Esophagus squamous epithelium (tissue), 5 donors: Measurements from ENCODE around the gene TUBB1. TPM values are rescaled to one million over a fixed set of nuclear protein-coding genes. Genes with fewer than 3 reads are reported as not detected.

Experiments
- DNase-seq: peaks from one replicate; lab custom pipeline; 2025; lab: John Stamatoyannopoulos, UW
- H3K27ac ChIP-seq, 4 donors: fragments of 200-600 bp; sonication (generic); one replicate each; pipeline ENCODE4 v1.5.1; 2016 to 2019; ENCODE audit warnings: mild to moderate bottlenecking in 1 of 4
- H3K27me3 ChIP-seq, 4 donors: fragments of 200-600 bp; sonication (generic); 1 replicate in 3 of 4; 2 replicates in 1 of 4; pipeline versions ENCODE4 v1.5.1 to v1.6.0; 2017 to 2021; ENCODE audit warnings: antibody characterized with exemption in 1 of 4
- H3K36me3 ChIP-seq, 3 donors: fragments of 200-600 bp; sonication (generic); one replicate each; pipeline ENCODE4 v1.5.1; 2016 to 2019
- H3K4me1 ChIP-seq, 3 donors: fragments of 200-600 bp; sonication (generic); one replicate each; pipeline ENCODE4 v1.5.1; 2017 to 2019
- H3K4me3 ChIP-seq, 4 donors: fragments of 200-600 bp; sonication (generic); 1 replicate in 3 of 4; 2 replicates in 1 of 4; pipeline ENCODE4 v1.5.1; 2016 to 2019; ENCODE audit warnings: mild to moderate bottlenecking in 2 of 4, moderate library complexity in 1 of 4
- H3K9me3 ChIP-seq, 3 donors: fragments of 200-600 bp; sonication (generic); one replicate each; pipeline ENCODE4 v1.5.1; 2016 to 2019
- POLR2A ChIP-seq, 4 donors: fragments of 450-650 bp; IDR thresholded peaks; one replicate each; pipeline ENCODE4 v1.6.1; 2017; ENCODE audit warnings: antibody characterized with exemption in 4 of 4, mild to moderate bottlenecking in 4 of 4, moderate library complexity in 3 of 4
- WGBS, 2 donors: methylation state at CpG; one replicate each; pipeline ENCODE4 v1.1.5; 2018; 5-methylcytosine and 5-hydroxymethylcytosine counted together
- intact Hi-C: fragments of 100-400 bp; cut with DNase I; formaldehyde crosslinking; loops from one replicate; pipeline ENCODE4 v1.15.0; 2022
- total RNA-seq, 4 donors: library from RNA; depleted of rRNA; stranded (reverse); fragments of >200 nt; gene quantifications; one replicate each; pipeline ENCODE4 v1.1.0, GENCODE V29; 2016
- TF ChIP-seq, protein P1 (sequence below), 6 experiments: fragments of 450-650 bp in 4 of 6; fragments of 200-600 bp in 2 of 6; sonication (generic) in 2 of 6; IDR thresholded peaks; one replicate each; pipeline ENCODE4 v1.5.1; 2016 to 2019; ENCODE audit warnings: antibody characterized with exemption in 6 of 6, mild to moderate bottlenecking in 4 of 6, moderate library complexity in 4 of 6
- donor health status: DM: yes; HTN: yes; CAD: no.

Gene TUBB1
- total RNA-seq, 4 donors from 2014 or later = 0.19 TPM; not detected in 3

DNA sequence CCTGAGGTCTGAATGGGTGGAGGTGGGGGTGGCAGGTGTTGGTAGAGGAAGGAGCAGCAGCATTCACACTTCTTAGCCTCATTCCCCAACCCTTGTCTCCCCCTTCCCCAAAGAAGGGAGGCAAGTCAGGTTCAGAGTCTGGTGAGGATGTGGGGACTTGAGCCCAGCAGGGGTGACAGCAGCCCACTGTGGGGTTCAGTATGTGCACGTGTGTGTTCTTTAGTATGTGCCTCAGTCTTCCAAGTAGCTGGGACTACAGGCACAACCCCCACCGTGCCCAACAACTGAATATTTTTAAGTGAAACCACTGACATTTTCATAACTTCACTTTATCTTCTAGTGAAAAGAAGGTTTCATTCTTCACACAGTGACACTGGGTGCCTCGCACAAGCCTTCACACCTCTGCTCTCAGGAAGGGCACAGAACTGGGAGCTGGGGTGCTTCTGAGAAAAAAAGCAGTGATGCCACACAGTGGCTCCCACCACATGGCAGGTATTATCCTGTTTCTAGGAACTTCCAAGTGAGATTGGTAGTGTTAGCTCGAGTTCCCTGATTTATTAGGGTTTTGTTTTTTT lies 56.8 kb downstream of the TUBB1 start:
- H3K9me3 ChIP-seq = no peaks in the 10 kb centered on the region
- H3K27me3 ChIP-seq = peaks cover 0 to 46% (median 0%) of the 10 kb centered on the region in 4 donors
- TF ChIP-seq, protein P1, sequence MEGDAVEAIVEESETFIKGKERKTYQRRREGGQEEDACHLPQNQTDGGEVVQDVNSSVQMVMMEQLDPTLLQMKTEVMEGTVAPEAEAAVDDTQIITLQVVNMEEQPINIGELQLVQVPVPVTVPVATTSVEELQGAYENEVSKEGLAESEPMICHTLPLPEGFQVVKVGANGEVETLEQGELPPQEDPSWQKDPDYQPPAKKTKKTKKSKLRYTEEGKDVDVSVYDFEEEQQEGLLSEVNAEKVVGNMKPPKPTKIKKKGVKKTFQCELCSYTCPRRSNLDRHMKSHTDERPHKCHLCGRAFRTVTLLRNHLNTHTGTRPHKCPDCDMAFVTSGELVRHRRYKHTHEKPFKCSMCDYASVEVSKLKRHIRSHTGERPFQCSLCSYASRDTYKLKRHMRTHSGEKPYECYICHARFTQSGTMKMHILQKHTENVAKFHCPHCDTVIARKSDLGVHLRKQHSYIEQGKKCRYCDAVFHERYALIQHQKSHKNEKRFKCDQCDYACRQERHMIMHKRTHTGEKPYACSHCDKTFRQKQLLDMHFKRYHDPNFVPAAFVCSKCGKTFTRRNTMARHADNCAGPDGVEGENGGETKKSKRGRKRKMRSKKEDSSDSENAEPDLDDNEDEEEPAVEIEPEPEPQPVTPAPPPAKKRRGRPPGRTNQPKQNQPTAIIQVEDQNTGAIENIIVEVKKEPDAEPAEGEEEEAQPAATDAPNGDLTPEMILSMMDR (IDR thresholded peaks at IDR 0.05) = no peak
- TF ChIP-seq POLR2A (IDR thresholded peaks at IDR 0.05) = no peak
- no peak overlapping the region for H3K27ac ChIP-seq
- H3K36me3 ChIP-seq = no peaks in the 10 kb centered on the region
- H3K4me1 ChIP-seq = peaks cover 0 to 23% (median 0%) of the 10 kb centered on the region in 3 donors
- WGBS, 2 donors = 70 to 77% methylated on average over 4 of the region's 4 CpGs
- no peak overlapping the region for H3K4me3 ChIP-seq
- intact Hi-C loops = no loop called here
- no peak for DNase-seq

Other genes starting within 250 kb of the TUBB1 start
- gene GNAS-AS1, start 168.5 kb upstream of the TUBB1 start, total RNA-seq = under 1 TPM in 3 of 4 donors, not detected in 1; 0.19 to 0.48 (median 0.34) TPM
- 100 to 1,000 TPM; 334 to 513 (median 458) TPM for gene GNAS, start 166.7 kb upstream of the TUBB1 start, total RNA-seq
- 10 to 100 TPM; 40.5 to 64.3 (median 49.9) TPM for gene NELFCD, start 38.2 kb upstream of the TUBB1 start, total RNA-seq
- gene CTSZ, start 12.2 kb upstream of the TUBB1 start, total RNA-seq = 10 to 100 TPM; 22.3 to 89.7 (median 57.2) TPM
- 10 to 100 TPM; 11.6 to 35.5 (median 26.0) TPM for gene ATP5F1E, start 12.9 kb downstream of the TUBB1 start, total RNA-seq
- gene PRELID3B, start 23.4 kb downstream of the TUBB1 start, total RNA-seq = 10 to 100 TPM; 44.7 to 73.1 (median 68.5) TPM
- 1 to 10 TPM in 1 of 4 donors, under 1 TPM in 3; 0.38 to 1.7 (median 0.60) TPM for gene ZNF831, start 144.4 kb downstream of the TUBB1 start, total RNA-seq